ENCODE measurements around the gene TTC34.

GRCh38 chr1:2611621-2612437 is 189.7 kb downstream of the TTC34 start:
- TF ChIP-seq CTCF (IDR thresholded peaks at IDR 0.05; ENCODE audit: low read length) = no peak
- no peak for TF ChIP-seq EZH2 (IDR thresholded peaks at IDR 0.05; ENCODE audit: borderline replicate concordance, low read length)
